Kidney epithelial cell (primary cell): ENCODE results near the gene ANKS1B. TPM values are rescaled to one million over a fixed set of nuclear protein-coding genes. Genes with fewer than 3 reads are reported as not detected.

ENCODE experiments used
- DNase-seq: peaks from one replicate; pipeline ENCODE4 v3.0.0-alpha.2; 2010; ENCODE audit warnings: low read depth
- H3K27me3 ChIP-seq: 2 replicates; pipeline ENCODE4 v1.6.0; 2011; ENCODE audit warnings: low read length; ENCODE audit not compliant: control insufficient read depth, insufficient read depth
- H3K36me3 ChIP-seq: 2 replicates; pipeline ENCODE4 v1.5.1; 2011; ENCODE audit warnings: low read length; ENCODE audit not compliant: control insufficient read depth, insufficient read depth
- H3K4me3 ChIP-seq: 2 replicates; pipeline ENCODE4 v1.5.1; 2011; ENCODE audit warnings: low read depth, mild to moderate bottlenecking, control low read depth, low read length
- CTCF ChIP-seq: IDR thresholded peaks from 2 replicates; pipeline ENCODE4 v1.5.1; 2011; ENCODE audit warnings: mild to moderate bottlenecking, moderate library complexity, low read length, control low read depth, inconsistent platforms; ENCODE audit not compliant: insufficient read depth, poor library complexity, severe bottlenecking
- total RNA-seq: library from RNA; depleted of rRNA; stranded (reverse); fragments of >200 nt; gene quantifications from 2 replicates; pipeline ENCODE4 v1.2.3, GENCODE V29; 2015

Gene ANKS1B
- total RNA-seq, 1 donor from 2014 or later = 0.13 TPM

- no peaks in the 10 kb centered on the region for H3K27me3 ChIP-seq
- TF ChIP-seq CTCF = no peak
- DNase-seq = no peak
- H3K4me3 ChIP-seq = no peak overlapping the region
- H3K36me3 ChIP-seq = no peaks in the 10 kb centered on the region
These were observed 70.5 kb downstream of the ANKS1B start for GRCh38 chr12:99914206-99914605.

GRCh38 chr12:99911967-99912366 is 72.8 kb downstream of the ANKS1B start:
- no peaks in the 10 kb centered on the region for H3K27me3 ChIP-seq
- no peak overlapping the region for H3K4me3 ChIP-seq
- no peaks in the 10 kb centered on the region for H3K36me3 ChIP-seq
- no peak for TF ChIP-seq CTCF
- no peak for DNase-seq

- no peak overlapping the region for H3K4me3 ChIP-seq
- no peak for TF ChIP-seq CTCF
- peak; percentile 60 for DNase-seq
- H3K36me3 ChIP-seq = no peaks in the 10 kb centered on the region
- H3K27me3 ChIP-seq = no peaks in the 10 kb centered on the region
These were observed 73.7 kb downstream of the ANKS1B start for GRCh38 chr12:99911081-99911480.

DNA sequence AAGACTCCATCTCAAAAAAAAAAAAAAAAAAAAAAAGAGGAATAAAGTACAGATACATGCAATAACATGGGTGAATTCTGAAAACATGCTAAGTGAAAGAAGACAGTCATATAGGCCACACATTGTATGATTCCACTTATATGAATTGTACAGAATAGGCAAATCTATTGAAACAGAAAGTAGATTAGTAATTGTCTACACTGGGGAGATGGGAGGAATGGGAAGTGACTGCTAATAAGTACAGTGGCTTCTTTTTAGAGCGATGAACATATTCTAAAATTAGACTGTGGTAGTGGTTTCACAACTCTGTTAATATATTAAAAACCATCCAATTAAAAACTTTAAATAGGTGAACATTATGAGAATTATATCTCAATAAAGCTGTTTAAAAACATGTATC is 74.4 kb downstream of the ANKS1B start:
- Histone ChIP-seq H3K4me3 (no peak overlapping the region), H3K27me3 (no peaks in the 10 kb centered on the region), H3K36me3 (no peaks in the 10 kb centered on the region)
- DNase-seq = no peak
- no peak for TF ChIP-seq CTCF

GRCh38 chr12:99906786-99907579 is 77.8 kb downstream of the ANKS1B start:
- H3K4me3 ChIP-seq = no peak overlapping the region
- no peak for TF ChIP-seq CTCF
- DNase-seq = no peak
- no peaks in the 10 kb centered on the region for H3K36me3 ChIP-seq
- H3K27me3 ChIP-seq = no peaks in the 10 kb centered on the region

DNA sequence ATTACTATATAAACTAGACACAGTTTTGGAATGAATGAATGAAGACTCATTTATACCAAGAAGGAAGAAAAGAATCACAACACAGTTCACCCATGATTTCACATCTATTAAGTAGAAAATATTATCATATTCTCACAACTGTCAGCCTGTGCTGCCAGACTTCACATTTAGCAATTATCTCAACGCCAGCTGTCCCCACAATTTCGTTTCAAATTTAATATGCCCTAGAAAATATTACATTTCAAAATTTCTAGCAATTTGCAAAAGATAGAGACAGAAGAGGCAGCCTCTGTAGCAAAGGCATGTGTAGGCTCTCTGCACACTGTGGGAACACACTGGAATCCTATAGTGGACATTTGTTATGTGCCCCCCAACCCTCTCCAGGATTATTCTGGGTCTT is 83.6 kb downstream of the ANKS1B start:
- Histone ChIP-seq H3K4me3 (no peak overlapping the region), H3K36me3 (no peaks in the 10 kb centered on the region), H3K27me3 (no peaks in the 10 kb centered on the region)
- DNase-seq = no peak
- TF ChIP-seq CTCF = no peak
